Large intestine (tissue), 3 donors: ENCODE data around the gene PREPL. TPM values are rescaled to one million over a fixed set of nuclear protein-coding genes. Genes with fewer than 3 reads are reported as not detected.
"Not testable (repeated sequence)": the region's sequence is repeated elsewhere in the genome, so short reads cannot be mapped to it uniquely, and the experiment has no call there.

Source experiments
- DNase-seq, 2 donors: peaks; one replicate each; pipeline versions ENCODE4 v3.0.0 to v3.0.0-alpha.2; 2013
- H3K27ac ChIP-seq: one replicate; pipeline ENCODE4 v1.5.1; 2013; ENCODE audit warnings: low read length
- H3K27me3 ChIP-seq: 2 replicates; pipeline ENCODE4 v1.6.1; 2013; ENCODE audit warnings: low read length; ENCODE audit not compliant: control insufficient read depth, insufficient read depth
- H3K36me3 ChIP-seq: 2 replicates; pipeline ENCODE4 v1.6.1; 2013; ENCODE audit warnings: low read length; ENCODE audit not compliant: control insufficient read depth, insufficient read depth
- H3K4me1 ChIP-seq: one replicate; pipeline ENCODE4 v1.6.1; 2013; ENCODE audit warnings: low read length; ENCODE audit not compliant: control insufficient read depth, insufficient read depth
- H3K4me3 ChIP-seq: one replicate; pipeline ENCODE4 v1.5.1; 2013; ENCODE audit warnings: low read length
- H3K9me3 ChIP-seq: one replicate; pipeline ENCODE4 v1.6.1; 2013; ENCODE audit warnings: mild to moderate bottlenecking, low read depth, low read length, moderate library complexity; ENCODE audit not compliant: control insufficient read depth
- WGBS: methylation state at CpG from one replicate; pipeline ENCODE4 v1.1.5; 2013; ENCODE audit warnings: low lambda C conversion rate; ENCODE audit not compliant: insufficient coverage; 5-methylcytosine and 5-hydroxymethylcytosine counted together
- polyA plus RNA-seq: library from polyadenylated mRNA; unstranded; fragments of 120-200 nt; gene quantifications from one replicate; pipeline ENCODE4 v1.2.1, GENCODE V29; 2013

Gene PREPL
- polyA plus RNA-seq, 1 donor, result 58.0 TPM

DNA sequence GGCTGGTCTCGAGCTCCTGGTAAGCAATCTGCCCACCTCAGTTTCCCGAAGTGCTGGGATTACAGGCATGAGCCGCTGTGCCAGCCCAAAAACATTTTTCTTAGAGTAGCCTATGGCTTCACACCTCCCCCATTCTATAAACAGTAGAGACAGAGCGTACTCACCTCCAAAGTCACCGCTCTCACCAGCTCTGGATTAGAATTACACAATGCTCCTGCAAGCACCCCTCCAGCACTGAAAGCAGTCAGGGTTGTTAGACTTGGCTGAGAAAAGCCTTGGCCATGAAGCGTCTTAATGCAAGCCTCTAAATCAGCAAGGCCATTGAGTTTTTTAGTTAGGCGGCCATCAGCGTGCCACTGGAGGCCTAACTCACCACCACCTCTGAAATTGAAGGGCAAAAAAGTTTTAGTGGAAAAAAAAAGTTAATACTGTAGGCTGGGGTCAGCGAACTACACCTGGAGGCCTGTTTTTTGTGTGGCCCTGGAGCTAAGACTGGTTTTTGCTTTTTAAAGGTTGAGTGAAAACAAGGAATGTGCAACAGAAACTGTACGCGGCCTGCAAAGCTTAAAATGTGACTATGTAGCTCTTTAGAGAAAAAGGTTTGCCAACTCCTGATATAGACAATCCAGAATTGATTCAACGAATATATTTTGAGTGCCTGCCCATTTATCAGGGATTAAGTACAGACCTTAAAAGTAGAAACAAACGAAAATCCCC is 34.6 kb downstream of the PREPL start:
- peaks cover 53% of the 10 kb centered on the region for H3K36me3 ChIP-seq
- H3K27me3 ChIP-seq, result no peaks in the 10 kb centered on the region
- H3K27ac ChIP-seq, result no peak overlapping the region
- H3K4me1 ChIP-seq, result no peaks in the 10 kb centered on the region
- DNase-seq, result no peak
- no peaks in the 10 kb centered on the region for H3K9me3 ChIP-seq
- 100% methylated on average over 2 of the region's 13 CpGs for WGBS
- no peak overlapping the region for H3K4me3 ChIP-seq

DNA sequence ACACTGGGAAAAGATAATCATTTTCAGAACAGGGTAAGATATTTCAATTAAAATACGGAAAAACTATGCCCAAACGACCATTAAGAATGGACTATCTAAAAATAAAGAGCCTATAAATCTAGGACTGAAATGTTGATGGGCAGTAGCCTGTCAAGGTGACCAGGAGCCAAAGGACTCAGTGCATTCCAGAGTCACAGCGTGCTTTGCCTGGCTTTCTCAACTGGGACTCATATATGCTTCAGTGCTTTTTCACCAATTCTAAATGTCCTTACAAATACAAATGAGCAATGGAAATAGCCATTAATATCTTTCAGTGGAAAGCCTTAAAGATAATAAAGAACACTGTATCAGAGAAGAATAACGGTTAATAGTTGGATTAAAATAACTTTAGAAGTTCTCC is 35.4 kb downstream of the PREPL start:
- Histone ChIP-seq H3K4me3 (no peak overlapping the region), H3K9me3 (no peaks in the 10 kb centered on the region), H3K4me1 (no peaks in the 10 kb centered on the region), H3K36me3 (peaks cover 53% of the 10 kb centered on the region), H3K27ac (no peak overlapping the region), H3K27me3 (no peaks in the 10 kb centered on the region)
- no peak for DNase-seq
- WGBS, result 96% methylated on average over 2 of the region's 4 CpGs

DNA sequence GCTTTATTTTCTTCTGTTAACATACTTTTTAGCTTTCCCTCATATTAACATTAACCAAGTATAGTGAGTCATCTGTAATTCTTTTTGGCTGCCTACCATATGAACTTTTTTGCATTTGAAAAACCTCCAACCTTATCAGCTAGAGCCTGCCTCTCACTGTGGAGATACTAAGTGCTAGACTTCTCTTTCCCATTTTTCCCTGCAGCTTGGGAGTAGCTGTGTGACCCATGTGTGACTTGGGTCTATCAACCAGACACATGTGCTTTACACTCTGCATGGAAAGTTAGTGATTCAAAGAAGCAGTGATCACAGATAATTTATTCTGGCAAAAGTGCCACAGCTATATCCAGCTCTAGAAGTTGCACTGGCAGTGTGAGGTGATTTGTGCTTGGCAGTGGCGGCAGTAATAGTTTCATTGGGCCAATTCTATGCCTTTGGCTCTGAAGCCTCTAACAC is 36.3 kb downstream of the PREPL start:
- Histone ChIP-seq H3K27ac (no peak overlapping the region), H3K27me3 (no peaks in the 10 kb centered on the region), H3K9me3 (no peaks in the 10 kb centered on the region), H3K4me3 (no peak overlapping the region), H3K36me3 (peaks cover 58% of the 10 kb centered on the region), H3K4me1 (no peaks in the 10 kb centered on the region)
- no peak for DNase-seq
- WGBS, result 100% methylated on average over 1 of the region's 1 CpG

DNA sequence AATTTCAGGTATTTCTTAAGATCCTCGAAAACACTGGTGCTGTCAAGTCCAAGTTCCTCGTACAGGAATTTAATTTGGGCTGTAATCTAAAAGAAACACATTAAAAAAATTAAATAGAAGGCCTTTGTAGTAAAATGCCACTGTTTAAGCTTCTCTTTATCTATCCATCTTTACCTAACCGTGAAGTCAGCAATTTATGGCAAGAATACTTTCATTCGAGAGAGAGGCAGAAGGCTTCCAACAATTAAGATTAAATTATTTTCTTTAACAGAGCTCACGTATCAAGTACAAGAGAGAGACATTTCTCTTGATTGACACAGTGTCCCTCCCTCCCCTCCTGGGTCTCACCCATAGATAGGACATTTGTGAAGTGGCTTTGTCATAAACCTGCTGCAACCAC is 39.9 kb downstream of the PREPL start:
- peaks cover 63% of the 10 kb centered on the region for H3K36me3 ChIP-seq
- H3K4me3 ChIP-seq, result no peak overlapping the region
- no peaks in the 10 kb centered on the region for H3K27me3 ChIP-seq
- H3K4me1 ChIP-seq, result no peaks in the 10 kb centered on the region
- no peaks in the 10 kb centered on the region for H3K9me3 ChIP-seq
- WGBS, result 100% methylated on average over 3 of the region's 5 CpGs
- H3K27ac ChIP-seq, result no peak overlapping the region
- no peak for DNase-seq

DNA sequence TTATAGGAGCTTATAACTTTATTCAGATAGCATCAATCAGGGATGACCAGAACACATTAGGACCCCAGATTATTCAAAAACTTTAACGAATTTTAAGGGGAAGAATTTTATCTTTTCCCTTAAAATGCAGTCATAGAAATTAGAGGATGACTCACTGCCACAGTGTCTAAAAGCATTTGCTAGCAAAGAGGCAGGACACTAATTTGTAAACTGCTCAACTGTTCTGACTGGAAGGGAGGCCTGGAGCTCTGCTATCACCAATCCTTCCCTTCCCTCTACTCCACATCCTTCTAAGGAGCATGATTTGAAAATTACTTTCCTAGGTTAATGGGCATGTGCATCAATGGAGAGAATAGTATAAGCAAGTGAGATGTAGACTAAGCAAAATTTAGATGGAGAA is 40.5 kb downstream of the PREPL start:
- DNase-seq, result no peak
- H3K36me3 ChIP-seq, result peaks cover 64% of the 10 kb centered on the region
- H3K27ac ChIP-seq, result no peak overlapping the region
- WGBS, result no CpG with 5 or more reads among the region's 1 CpG
- no peaks in the 10 kb centered on the region for H3K9me3 ChIP-seq
- H3K4me3 ChIP-seq, result no peak overlapping the region
- no peaks in the 10 kb centered on the region for H3K4me1 ChIP-seq
- H3K27me3 ChIP-seq, result no peaks in the 10 kb centered on the region

DNA sequence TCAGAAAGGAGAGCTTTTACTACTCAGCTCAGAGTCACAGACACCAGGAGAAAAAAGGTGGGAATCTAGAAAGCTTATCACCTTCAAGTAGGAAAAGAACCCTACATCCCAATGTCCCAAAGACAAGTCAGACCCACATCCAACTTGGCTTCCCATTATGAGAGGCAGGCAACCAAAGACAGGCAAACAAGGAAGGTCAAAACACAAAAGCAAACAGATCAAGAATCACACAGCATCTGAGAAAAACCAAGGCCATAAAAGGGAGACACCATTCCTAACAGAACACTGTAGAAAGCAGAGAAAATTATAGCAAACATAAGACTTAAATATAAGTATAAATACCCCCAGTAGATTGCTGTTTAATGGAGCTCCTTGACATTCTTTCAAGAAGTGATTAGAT is 45.3 kb downstream of the PREPL start:
- Histone ChIP-seq H3K9me3 (peaks cover 4% of the 10 kb centered on the region), H3K27me3 (no peaks in the 10 kb centered on the region), H3K36me3 (peaks cover 73% of the 10 kb centered on the region), H3K4me3 (no peak overlapping the region), H3K4me1 (no peaks in the 10 kb centered on the region), H3K27ac (no peak overlapping the region)
- DNase-seq, result no peak

DNA sequence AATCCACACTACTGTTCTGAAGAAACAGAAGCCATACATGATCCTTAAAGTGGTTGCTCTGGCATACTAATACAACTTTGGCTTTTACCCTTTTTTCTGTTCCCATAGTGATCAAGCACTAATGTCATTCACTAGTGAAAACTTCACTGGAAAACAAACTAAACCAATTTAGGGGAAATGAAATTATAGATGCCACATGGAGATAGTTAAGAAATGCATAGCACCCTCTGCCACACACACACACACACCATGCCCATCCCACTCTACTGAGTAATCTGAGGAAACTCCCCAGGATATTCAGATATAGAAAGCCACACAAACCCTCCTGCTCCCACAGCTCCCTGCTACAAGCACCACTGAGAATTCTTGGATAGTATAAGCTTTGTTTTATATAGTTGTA is 46.9 kb downstream of the PREPL start:
- DNase-seq, result no peak
- no peaks in the 10 kb centered on the region for H3K27me3 ChIP-seq
- no peak overlapping the region for H3K4me3 ChIP-seq
- peaks cover 18% of the 10 kb centered on the region for H3K9me3 ChIP-seq
- H3K27ac ChIP-seq, result no peak overlapping the region
- H3K36me3 ChIP-seq, result peaks cover 67% of the 10 kb centered on the region
- no peaks in the 10 kb centered on the region for H3K4me1 ChIP-seq

DNA sequence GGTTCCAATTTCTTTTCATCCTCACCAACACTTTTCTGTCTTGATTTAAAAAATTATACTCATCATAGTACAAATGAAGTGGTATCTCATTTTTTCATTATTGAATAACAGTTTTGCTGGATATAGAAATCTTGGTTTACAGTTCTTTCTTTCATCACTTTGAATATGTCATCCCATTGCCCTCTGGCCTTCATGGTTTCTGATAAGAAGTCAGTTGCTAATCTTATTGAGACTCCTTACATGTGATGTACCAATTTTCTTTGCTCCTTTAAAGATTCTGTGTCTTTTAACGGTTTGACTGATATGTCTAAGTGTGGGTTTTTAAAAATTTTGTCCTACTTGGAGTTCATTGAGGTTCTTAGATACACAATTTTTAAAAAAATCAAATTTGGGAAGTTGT is 51.0 kb downstream of the PREPL start:
- H3K36me3 ChIP-seq, result peaks cover 55% of the 10 kb centered on the region
- DNase-seq, result no peak
- H3K4me1 ChIP-seq, result no peaks in the 10 kb centered on the region
- no peak overlapping the region for H3K4me3 ChIP-seq
- H3K9me3 ChIP-seq, result peaks cover 23% of the 10 kb centered on the region
- no peak overlapping the region for H3K27ac ChIP-seq
- H3K27me3 ChIP-seq, result no peaks in the 10 kb centered on the region
- WGBS, result 100% methylated on average over 1 of the region's 1 CpG

DNA sequence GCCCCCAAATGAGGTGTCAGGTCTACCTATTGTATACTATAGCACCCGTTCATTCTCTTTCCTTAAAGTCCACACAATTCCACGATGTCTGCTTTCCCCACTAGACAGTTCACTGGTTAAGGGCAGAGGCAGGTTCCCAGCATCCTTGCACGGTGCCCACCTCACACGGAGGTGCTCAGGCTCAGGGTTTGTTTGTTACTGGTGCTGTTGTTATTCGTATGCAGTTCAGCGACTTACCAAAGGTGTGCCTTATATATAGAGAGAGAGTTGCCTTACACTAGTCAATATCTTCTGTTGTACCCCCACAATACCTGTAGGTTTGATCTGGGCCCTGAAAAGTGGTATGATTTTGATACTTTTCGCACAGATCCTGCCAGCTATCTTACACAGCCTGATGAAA is 55.4 kb downstream of the PREPL start:
- Histone ChIP-seq H3K9me3 (peaks cover 19% of the 10 kb centered on the region), H3K4me3 (no peak overlapping the region), H3K27ac (no peak overlapping the region), H3K27me3 (no peaks in the 10 kb centered on the region), H3K4me1 (no peaks in the 10 kb centered on the region), H3K36me3 (peaks cover 35% of the 10 kb centered on the region)
- no peak for DNase-seq
- WGBS, result no CpG with 5 or more reads among the region's 7 CpGs

DNA sequence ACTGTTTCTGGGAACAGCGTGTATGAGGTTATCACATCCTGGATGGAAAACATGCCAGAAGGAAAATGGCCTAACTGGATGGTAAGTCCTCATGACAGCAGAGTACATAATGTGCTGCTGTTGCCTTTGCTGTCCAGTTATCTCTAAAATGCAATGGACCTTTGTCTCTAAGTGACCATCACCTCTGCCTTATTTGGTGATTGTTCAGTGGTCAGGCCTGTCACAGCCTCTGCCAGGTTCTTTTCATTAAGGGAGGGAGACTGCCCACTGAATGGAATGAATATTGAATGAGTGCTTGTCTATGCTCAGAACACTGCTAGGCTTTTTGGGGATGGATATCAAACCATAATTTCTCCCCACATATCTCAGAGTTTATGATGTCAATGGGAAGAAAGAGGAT is 57.0 kb downstream of the PREPL start:
- peaks cover 32% of the 10 kb centered on the region for H3K36me3 ChIP-seq
- no peak for DNase-seq
- no peak overlapping the region for H3K27ac ChIP-seq
- no peaks in the 10 kb centered on the region for H3K4me1 ChIP-seq
- no CpG with 5 or more reads among the region's 1 CpG for WGBS
- peaks cover 3% of the 10 kb centered on the region for H3K9me3 ChIP-seq
- no peak overlapping the region for H3K4me3 ChIP-seq
- H3K27me3 ChIP-seq, result no peaks in the 10 kb centered on the region

DNA sequence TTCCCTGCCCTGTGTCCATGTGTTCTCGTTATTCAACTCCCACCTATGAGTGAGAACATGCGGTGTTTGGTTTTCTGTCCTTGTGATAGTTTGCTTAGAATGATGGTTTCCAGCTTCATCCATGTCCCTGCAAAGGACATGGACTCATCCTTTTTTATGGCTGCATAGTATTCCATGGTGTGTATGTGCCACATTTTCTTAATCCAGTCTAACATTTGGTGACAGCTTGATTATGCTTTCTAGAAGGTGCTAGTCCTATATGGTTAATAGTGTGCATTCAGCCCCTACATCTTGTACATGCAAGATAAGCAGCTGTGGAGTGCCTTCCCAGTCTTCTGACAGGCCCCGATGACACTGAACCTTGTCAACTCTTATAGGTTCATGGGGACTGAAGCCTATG is 57.5 kb downstream of the PREPL start:
- H3K36me3 ChIP-seq, result peaks cover 32% of the 10 kb centered on the region
- H3K9me3 ChIP-seq, H3K27me3 ChIP-seq, DNase-seq, H3K4me1 ChIP-seq, H3K27ac ChIP-seq, H3K4me3 ChIP-seq: not testable (repeated sequence)
- WGBS, result no CpG with 5 or more reads among the region's 3 CpGs
